Aorta (tissue), 5 donors: ENCODE results near the gene FRMD4A. TPM values are rescaled to one million over a fixed set of nuclear protein-coding genes. Genes with fewer than 3 reads are reported as not detected.

Experiments used
- ATAC-seq: fragments of 200-7000 bp; cut with Tn5 transposase; one replicate; pipeline ENCODE4 v1.9.1; 2022; ENCODE audit warnings: moderate library complexity; ENCODE audit not compliant: low FRiP score
- DNase-seq, 2 donors: peaks; one replicate each; pipeline ENCODE4 v3.0.0-alpha.2; 2020
- H3K27ac ChIP-seq, 2 donors: one replicate each; pipeline ENCODE4 v1.5.1; 2013; ENCODE audit warnings: low read length in 2 of 2, mild to moderate bottlenecking in 2 of 2, moderate library complexity in 2 of 2, control low read depth in 1 of 2, inconsistent platforms in 1 of 2, low read depth in 1 of 2
- H3K27me3 ChIP-seq, 2 donors: one replicate each; pipeline ENCODE4 v1.6.1; 2013; ENCODE audit warnings: control low read depth in 1 of 2, low read length in 1 of 2, mild to moderate bottlenecking in 1 of 2, moderate library complexity in 1 of 2; ENCODE audit not compliant: insufficient read depth in 2 of 2, control insufficient read depth in 1 of 2
- H3K36me3 ChIP-seq, 2 donors: one replicate each; pipeline ENCODE4 v1.6.1; 2013; ENCODE audit warnings: control low read depth in 1 of 2, low read length in 1 of 2, mild to moderate bottlenecking in 1 of 2; ENCODE audit not compliant: insufficient read depth in 2 of 2, control insufficient read depth in 1 of 2
- H3K4me1 ChIP-seq, 2 donors: one replicate each; pipeline ENCODE4 v1.6.1; 2013; ENCODE audit warnings: low read length in 2 of 2, control low read depth in 1 of 2, mild to moderate bottlenecking in 1 of 2, moderate library complexity in 1 of 2; ENCODE audit not compliant: insufficient read depth in 2 of 2, control insufficient read depth in 1 of 2
- H3K4me3 ChIP-seq, 2 donors: one replicate each; pipeline ENCODE4 v1.5.1; 2013; ENCODE audit warnings: low read length in 2 of 2, control low read depth in 1 of 2, mild to moderate bottlenecking in 1 of 2
- H3K9me3 ChIP-seq: one replicate; pipeline ENCODE4 v1.6.1; 2013; ENCODE audit warnings: mild to moderate bottlenecking, low read length; ENCODE audit not compliant: control insufficient read depth
- WGBS, 2 donors: extraction: QIAGEN DNeasy Blood & Tissue Kit; methylation state at CpG; one replicate each; pipeline ENCODE4 v1.1.7; 2013; 5-methylcytosine and 5-hydroxymethylcytosine counted together
- intact Hi-C, 2 donors: fragments of 100-400 bp; cut with DNase I; formaldehyde crosslinking; loops; one replicate each; pipeline versions ENCODE4 v1.14.2 to v1.15.0; 2022
- long read RNA-seq, 2 donors: library from polyadenylated mRNA; unstranded; transcript quantifications; one replicate each; pipeline ENCODE4 v2.0.0, GENCODE V29; 2020 to 2021
- polyA plus RNA-seq, 2 donors: library from polyadenylated mRNA; stranded (reverse); fragments of 200-250 nt; gene quantifications; one replicate each; pipeline ENCODE4 v1.2.3, GENCODE V29; 2013
- total RNA-seq, 2 donors: library from RNA; stranded (reverse); fragmentation: NEBNext Ultra II Directional; extraction: Animal tissue kit (Norgen Biotek cat#: 25700); gene quantifications; one replicate each; pipeline ENCODE4 v1.2.1, GENCODE V29; 2021
- donor health status: healthy with polysubstance abuse.
- donor health status: Bipolar disorder and iron deficiency.
- donor health status: DM: no; HTN: no; CAD: no.
- donor health status: DM: no; HTN: no; CAD: no.
- donor health status: DM: yes; HTN: yes; CAD: no.

The FRMD4A gene
- total RNA-seq (10 to 100 TPM; 55.9 to 65.6 TPM), polyA plus RNA-seq (10 to 100 TPM; 11.4 to 23.6 TPM)
- long read RNA-seq, donor 1, transcript FRMD4A-209 (3 exons, 1,287 nt), result major isoform, 12 of 81 reads
- long read RNA-seq, donor 1, partial matches to known transcripts, result 10 of 81 reads
- long read RNA-seq, donor 1, other reads (novel, unspliced or antisense), result 58 of 81 reads
- long read RNA-seq, donor 2, partial matches to known transcripts, result 1 of 62 reads
- long read RNA-seq, donor 2, other reads (novel, unspliced or antisense), result 58 of 62 reads

- H3K9me3 ChIP-seq, result no peaks in the 10 kb centered on the region
- DNase-seq (no peak), ATAC-seq (no peak)
- H3K36me3 ChIP-seq, result peaks cover 0 to 2% of the 10 kb centered on the region in 2 donors
- intact Hi-C loops, result no loop called here
- 81 to 85% methylated on average over 14 of the region's 14 CpGs for WGBS, 2 donors
- no peak within 1 kb of the TSS for H3K27ac ChIP-seq
- H3K4me3 ChIP-seq, result no peak within 1 kb of the TSS
- no peaks in the 10 kb centered on the region for H3K27me3 ChIP-seq
- H3K4me1 ChIP-seq, result no peaks in the 10 kb centered on the region
Observed at GRCh38 chr10:14330388-14331061, at the start of gene FRMD4A. Gene FRMD4A (minus strand): TSS chr10:14330924.

- no peaks in the 10 kb centered on the region for H3K9me3 ChIP-seq
- intact Hi-C loops, result no loop called here
- WGBS, 2 donors, result 86 to 87% methylated on average over 8 of the region's 8 CpGs
- ATAC-seq, result no peak
- H3K4me1 ChIP-seq, result no peaks in the 10 kb centered on the region
- H3K27me3 ChIP-seq, result no peaks in the 10 kb centered on the region
- no peak for DNase-seq
- no peaks in the 10 kb centered on the region for H3K36me3 ChIP-seq
- H3K27ac ChIP-seq, result no peak overlapping the region
- no peak overlapping the region for H3K4me3 ChIP-seq
Observed at GRCh38 chr10:14379556-14380280, 49.0 kb upstream of the FRMD4A start.

GRCh38 chr10:14378387-14378960 lies 47.8 kb upstream of the FRMD4A start:
- DNase-seq (no peak), ATAC-seq (no peak)
- H3K4me1 ChIP-seq, result no peaks in the 10 kb centered on the region
- no peak overlapping the region for H3K27ac ChIP-seq
- no peaks in the 10 kb centered on the region for H3K36me3 ChIP-seq
- 89 to 94% methylated on average over 6 of the region's 6 CpGs for WGBS, 2 donors
- H3K9me3 ChIP-seq, result no peaks in the 10 kb centered on the region
- no peaks in the 10 kb centered on the region for H3K27me3 ChIP-seq
- H3K4me3 ChIP-seq, result no peak overlapping the region
- intact Hi-C loops, result no loop called here

GRCh38 chr10:14377591-14378175 lies 47.0 kb upstream of the FRMD4A start:
- intact Hi-C loops, result no loop called here
- Histone ChIP-seq H3K27ac (no peak overlapping the region), H3K4me1 (no peaks in the 10 kb centered on the region), H3K36me3 (no peaks in the 10 kb centered on the region), H3K9me3 (no peaks in the 10 kb centered on the region), H3K27me3 (no peaks in the 10 kb centered on the region), H3K4me3 (no peak overlapping the region)
- ATAC-seq (no peak), DNase-seq (no peak)
- WGBS, 2 donors, result 90% methylated on average over 4 of the region's 4 CpGs

GRCh38 chr10:14374745-14375445 lies 44.2 kb upstream of the FRMD4A start:
- H3K27me3 ChIP-seq, result no peaks in the 10 kb centered on the region
- no peak overlapping the region for H3K27ac ChIP-seq
- no peak for DNase-seq
- H3K4me1 ChIP-seq, result no peaks in the 10 kb centered on the region
- no peak overlapping the region for H3K4me3 ChIP-seq
- WGBS, 2 donors, result 76 to 82% methylated on average over 5 of the region's 5 CpGs
- no peak for ATAC-seq
- no peaks in the 10 kb centered on the region for H3K36me3 ChIP-seq
- intact Hi-C loops, result no loop called here
- H3K9me3 ChIP-seq, result no peaks in the 10 kb centered on the region

GRCh38 chr10:14372606-14373005 lies 41.9 kb upstream of the FRMD4A start:
- intact Hi-C loops, result no loop called here
- Histone ChIP-seq H3K9me3 (no peaks in the 10 kb centered on the region), H3K4me1 (no peaks in the 10 kb centered on the region), H3K4me3 (no peak overlapping the region), H3K27ac (no peak overlapping the region), H3K27me3 (no peaks in the 10 kb centered on the region), H3K36me3 (no peaks in the 10 kb centered on the region)
- no peak for DNase-seq
- 86 to 87% methylated on average over 4 of the region's 4 CpGs for WGBS, 2 donors
- ATAC-seq, result no peak

- H3K27me3 ChIP-seq, result no peaks in the 10 kb centered on the region
- WGBS, 2 donors, result 58 to 81% methylated on average over 4 of the region's 4 CpGs
- intact Hi-C loops, result no loop called here
Observed at GRCh38 chr10:14371581-14371980, 40.9 kb upstream of the FRMD4A start.

GRCh38 chr10:14370894-14371293 lies 40.2 kb upstream of the FRMD4A start:
- H3K36me3 ChIP-seq, result no peaks in the 10 kb centered on the region
- no peak overlapping the region for H3K4me3 ChIP-seq
- no peaks in the 10 kb centered on the region for H3K27me3 ChIP-seq
- DNase-seq (no peak), ATAC-seq (no peak)
- intact Hi-C loops, result no loop called here
- no peaks in the 10 kb centered on the region for H3K9me3 ChIP-seq
- H3K4me1 ChIP-seq, result no peaks in the 10 kb centered on the region
- no peak overlapping the region for H3K27ac ChIP-seq
- 89 to 92% methylated on average over 5 of the region's 5 CpGs for WGBS, 2 donors

More at GRCh38 chr10:14371581-14371980, 40.9 kb upstream of the FRMD4A start:
- Histone ChIP-seq H3K9me3 (no peaks in the 10 kb centered on the region), H3K4me1 (no peaks in the 10 kb centered on the region), H3K4me3 (no peak overlapping the region), H3K36me3 (no peaks in the 10 kb centered on the region), H3K27ac (no peak overlapping the region)
- DNase-seq, result no peak
- ATAC-seq, result no peak
